ENCODE measurements around the gene CAPSL.

CAPSL gene

DNA sequence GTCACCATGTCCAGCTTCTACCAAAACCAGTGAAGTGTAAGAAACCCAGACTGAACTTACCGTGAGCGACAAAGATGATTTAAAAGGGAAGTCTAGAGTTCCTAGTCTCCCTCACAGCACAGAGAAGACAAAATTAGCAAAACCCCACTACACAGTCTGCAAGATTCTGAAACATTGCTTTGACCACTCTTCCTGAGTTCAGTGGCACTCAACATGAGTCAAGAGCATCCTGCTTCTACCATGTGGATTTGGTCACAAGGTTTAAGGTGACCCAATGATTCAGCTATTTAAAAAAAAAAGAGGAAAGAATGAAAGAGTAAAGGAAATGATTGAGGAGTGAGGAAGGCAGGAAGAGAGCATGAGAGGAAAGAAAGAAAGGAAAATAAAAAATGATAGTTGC is 62.0 kb downstream of the CAPSL start:
- no peak for DNase-seq (ENCODE audit: low spot score)

GRCh38 chr5:35870605-35871004 is 67.8 kb downstream of the CAPSL start:
- DNase-seq (ENCODE audit: low spot score), result no peak

DNA sequence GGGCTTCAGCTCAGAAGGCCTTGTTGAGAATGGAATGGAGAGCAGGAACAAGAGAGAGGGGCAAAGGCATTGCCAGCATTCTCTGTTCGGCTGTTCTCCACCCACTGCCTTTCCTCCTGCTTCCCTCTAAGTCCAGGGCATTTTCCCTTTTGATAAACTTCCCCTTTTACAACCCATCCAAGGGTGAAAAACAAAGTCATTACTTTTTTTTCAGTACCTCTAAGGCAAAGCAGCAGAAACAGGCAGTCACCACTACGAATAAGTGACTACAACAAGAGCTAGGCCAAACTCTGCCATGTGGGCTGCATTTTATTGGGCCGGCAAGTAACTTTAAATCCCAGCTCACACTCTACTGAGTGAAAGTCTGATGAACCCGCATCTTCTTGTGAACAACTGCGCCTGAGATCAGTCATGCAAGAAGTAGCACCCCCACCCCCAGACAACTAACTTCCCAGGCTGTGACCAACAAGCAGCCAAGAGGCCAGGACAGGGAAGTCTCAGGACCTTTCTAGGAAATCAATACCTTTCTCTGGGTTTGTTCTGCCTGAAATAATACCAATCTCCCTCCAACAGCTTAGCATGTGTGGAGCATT is 68.6 kb downstream of the CAPSL start:
- no peak for DNase-seq (ENCODE audit: low spot score)

DNA sequence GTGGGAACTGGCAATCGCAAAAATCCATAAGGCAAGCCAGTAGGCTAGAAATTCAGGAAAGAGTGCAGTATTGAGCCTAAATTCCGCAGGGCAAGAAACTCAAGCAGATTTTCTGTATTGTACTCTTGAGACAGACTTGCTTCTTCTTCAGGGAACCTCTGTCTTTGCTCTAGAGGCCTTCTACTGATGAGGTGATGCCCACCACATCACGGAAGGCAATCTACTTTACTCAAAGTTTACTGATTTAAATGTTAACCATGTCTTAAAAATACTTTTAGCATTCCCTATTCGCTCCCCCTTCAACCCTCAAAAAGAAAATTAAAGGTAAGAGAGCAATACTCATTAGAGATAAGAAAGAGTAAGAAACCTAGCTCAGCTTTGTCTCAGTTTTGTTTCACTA is 70.4 kb downstream of the CAPSL start:
- DNase-seq (ENCODE audit: low spot score), result no peak

DNA sequence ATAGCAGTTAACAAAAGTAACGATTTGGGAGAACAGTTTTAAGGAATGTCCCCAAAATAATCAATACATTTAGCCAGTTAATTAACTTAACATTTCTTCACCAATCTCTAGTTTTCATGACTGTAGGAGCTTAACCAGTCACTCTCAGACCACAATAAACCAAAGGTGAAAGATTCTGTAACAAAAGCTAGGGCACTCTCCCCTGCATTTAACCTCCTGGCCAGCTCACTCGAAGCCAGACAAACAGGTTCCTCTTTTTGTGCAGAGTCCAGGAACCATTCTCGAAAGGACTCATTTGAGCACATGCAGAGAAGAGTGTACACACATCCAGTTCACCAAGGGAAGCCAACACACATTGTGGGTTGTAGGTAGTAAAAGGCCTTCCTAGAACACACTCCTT is 75.3 kb downstream of the CAPSL start:
- DNase-seq (ENCODE audit: low spot score), result peak; percentile 51

GRCh38 chr5:35862126-35862525 is 76.3 kb downstream of the CAPSL start:
- DNase-seq (ENCODE audit: low spot score), result no peak

- DNase-seq (ENCODE audit: low spot score), result no peak
Observed at GRCh38 chr5:35861718-35862117, 76.7 kb downstream of the CAPSL start.

- no peak for DNase-seq (ENCODE audit: low spot score)
Observed at GRCh38 chr5:35860686-35861085, 77.7 kb downstream of the CAPSL start.

DNA sequence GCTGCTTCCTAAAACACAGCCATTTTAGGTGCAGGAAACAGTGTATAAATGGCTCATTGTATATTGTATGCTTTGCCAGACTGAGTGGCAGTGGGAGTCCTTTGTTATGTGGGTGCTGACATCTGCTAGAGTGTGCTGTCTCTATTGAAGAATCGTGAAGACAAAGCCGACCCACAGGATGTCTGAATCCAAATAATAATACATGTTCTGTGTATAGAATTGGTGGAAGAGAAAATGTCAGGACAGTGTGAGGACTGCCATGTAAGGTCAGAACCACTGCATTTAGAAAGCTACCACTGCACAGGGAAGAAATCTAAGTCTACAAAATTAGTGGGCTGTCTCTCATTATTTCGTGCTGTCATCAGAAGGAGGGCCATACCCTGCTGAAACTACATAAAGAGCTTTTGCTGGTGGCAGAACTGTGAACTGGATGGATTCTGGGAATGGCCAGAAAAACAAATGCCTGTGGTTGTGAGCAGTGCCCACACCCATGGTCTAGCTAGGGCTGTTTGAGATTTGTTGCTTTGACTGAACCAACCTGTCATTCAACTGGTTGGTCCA is 79.2 kb downstream of the CAPSL start:
- peak; percentile 82 for DNase-seq (ENCODE audit: low spot score)

- DNase-seq (ENCODE audit: low spot score), result peak; percentile 80
Observed at GRCh38 chr5:35857606-35858205, 80.7 kb downstream of the CAPSL start.

DNA sequence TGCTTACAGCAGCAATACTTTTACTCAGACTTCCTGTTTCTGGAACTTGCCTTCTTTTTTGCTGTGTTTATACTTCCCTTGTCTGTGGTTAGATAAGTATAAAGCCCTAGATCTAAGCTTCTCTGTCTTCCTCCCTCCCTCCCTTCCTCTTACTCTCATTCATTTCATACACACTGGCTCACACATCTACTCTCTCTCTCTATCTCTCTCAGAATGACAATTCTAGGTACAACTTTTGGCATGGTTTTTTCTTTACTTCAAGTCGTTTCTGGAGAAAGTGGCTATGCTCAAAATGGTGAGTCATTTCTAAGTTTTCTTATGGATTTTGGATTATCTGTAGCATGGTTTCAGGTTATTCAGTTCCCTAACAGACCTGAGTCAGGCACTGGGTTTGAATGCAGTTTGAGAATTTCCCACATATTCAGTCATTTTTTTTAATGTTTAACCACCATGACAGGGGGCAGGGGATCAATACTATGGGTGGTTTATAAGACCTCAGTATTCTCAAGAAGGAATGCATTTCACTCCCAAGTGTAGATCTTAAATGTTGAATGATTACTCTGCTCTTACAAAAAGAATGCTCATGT is 81.6 kb downstream of the CAPSL start, which contains the start of gene IL7R:
Gene IL7R (plus strand): TSS at position 127 of the 587 bp plus-strand sequence. CDS start 87 bp downstream, at position 214.
- peak; percentile 88 for DNase-seq (ENCODE audit: low spot score)

GRCh38 chr5:35856186-35856764 is 82.1 kb downstream of the CAPSL start:
- DNase-seq (ENCODE audit: low spot score), result peak; percentile 41

- peak; percentile 68 for DNase-seq (ENCODE audit: low spot score)
Observed at GRCh38 chr5:35855187-35855586, 83.2 kb downstream of the CAPSL start.
